Colon (tissue), 2 donors: ENCODE measurements around the gene OR2A42.
"Not testable (repeated sequence)": the region's sequence is repeated elsewhere in the genome, so short reads cannot be mapped to it uniquely, and the experiment has no call there.

Experiments used
- FAIRE-seq: peaks from 2 replicates; lab custom pipeline; 2012; peaks lifted over from hg19 to GRCh38; lab: Jason Lieb, UNC
- donor health status: control.
- donor health status: control.

Gene OR2A42

GRCh38 chr7:144223675-144224074 lies 15.7 kb downstream of the OR2A42 start:
- FAIRE-seq: not testable (repeated sequence)

GRCh38 chr7:144220531-144220930 lies 18.9 kb downstream of the OR2A42 start:
- peak; percentile 86 for FAIRE-seq

GRCh38 chr7:144219149-144219548 lies 20.3 kb downstream of the OR2A42 start:
- FAIRE-seq: not testable (repeated sequence)

GRCh38 chr7:144218581-144218980 lies 20.8 kb downstream of the OR2A42 start:
- not testable (repeated sequence) for FAIRE-seq

GRCh38 chr7:144217200-144217599 lies 22.2 kb downstream of the OR2A42 start:
- not testable (repeated sequence) for FAIRE-seq

- FAIRE-seq: not testable (repeated sequence)
These were observed 34.1 kb downstream of the OR2A42 start for GRCh38 chr7:144205306-144205705.

- not testable (repeated sequence) for FAIRE-seq
These were observed 36.3 kb downstream of the OR2A42 start for GRCh38 chr7:144203086-144203485.

GRCh38 chr7:144201978-144202377 lies 37.4 kb downstream of the OR2A42 start:
- FAIRE-seq: not testable (repeated sequence)

- FAIRE-seq: not testable (repeated sequence)
These were observed 40.5 kb downstream of the OR2A42 start for GRCh38 chr7:144198934-144199333.

- not testable (repeated sequence) for FAIRE-seq
These were observed 44.1 kb downstream of the OR2A42 start, which contains the start of gene ARHGEF35 for GRCh38 chr7:144195212-144195872. TSS of gene ARHGEF35 (minus strand) at chr7:144195833. CDS start at chr7:144188383, 7,450 bp downstream.

GRCh38 chr7:144194453-144194852 lies 45.0 kb downstream of the OR2A42 start:
- FAIRE-seq: not testable (repeated sequence)

GRCh38 chr7:144193782-144194181 lies 45.6 kb downstream of the OR2A42 start:
- not testable (repeated sequence) for FAIRE-seq

GRCh38 chr7:144188578-144189171 lies 50.7 kb downstream of the OR2A42 start:
- FAIRE-seq: not testable (repeated sequence)

- not testable (repeated sequence) for FAIRE-seq
These were observed 51.6 kb downstream of the OR2A42 start for GRCh38 chr7:144187848-144188247.

GRCh38 chr7:144183166-144183565 lies 56.2 kb downstream of the OR2A42 start, which contains the start of gene CTAGE4:
TSS of gene CTAGE4 (plus strand) at chr7:144183466. CDS start at chr7:144183504, 38 bp downstream.
- not testable (repeated sequence) for FAIRE-seq

GRCh38 chr7:144179165-144179479 lies 60.3 kb downstream of the OR2A42 start:
- not testable (repeated sequence) for FAIRE-seq

GRCh38 chr7:144178380-144179164 lies 60.8 kb downstream of the OR2A42 start:
- FAIRE-seq: not testable (repeated sequence)
